ENCODE measurements around the gene COL4A3. TPM values are rescaled to one million over a fixed set of nuclear protein-coding genes. Genes with fewer than 3 reads are reported as not detected.

The COL4A3 gene
- total RNA-seq, 4 donors from 2014 or later, result under 0.01 to 67.7 (median 10.2) TPM

DNA sequence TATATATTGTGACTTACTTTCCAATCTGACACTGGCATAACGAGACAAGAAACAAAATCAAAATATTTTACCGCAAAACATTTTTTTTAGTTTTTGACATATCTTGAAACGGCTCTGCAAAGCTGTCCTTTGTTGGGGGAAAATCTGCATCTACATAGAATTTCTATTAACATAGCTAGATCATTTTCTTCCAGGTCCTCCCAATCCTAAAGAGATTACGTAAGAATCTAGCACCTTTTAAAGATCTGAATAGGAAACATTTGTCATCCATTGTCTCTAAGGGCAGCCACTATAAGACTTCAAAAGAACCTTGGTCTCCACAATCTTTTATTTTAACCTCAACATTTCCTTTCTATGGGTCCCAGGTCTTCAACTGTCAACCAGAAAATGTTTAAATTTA is 159.4 kb downstream of the COL4A3 start:
- peaks cover 0 to 5% (median 0%) of the 10 kb centered on the region in 3 donors for H3K36me3 ChIP-seq
- no peak overlapping the region for H3K4me3 ChIP-seq
- no peak overlapping the region for H3K27ac ChIP-seq
- DNase-seq, result no peak
- no peaks in the 10 kb centered on the region for H3K27me3 ChIP-seq
- TF ChIP-seq, protein P1, sequence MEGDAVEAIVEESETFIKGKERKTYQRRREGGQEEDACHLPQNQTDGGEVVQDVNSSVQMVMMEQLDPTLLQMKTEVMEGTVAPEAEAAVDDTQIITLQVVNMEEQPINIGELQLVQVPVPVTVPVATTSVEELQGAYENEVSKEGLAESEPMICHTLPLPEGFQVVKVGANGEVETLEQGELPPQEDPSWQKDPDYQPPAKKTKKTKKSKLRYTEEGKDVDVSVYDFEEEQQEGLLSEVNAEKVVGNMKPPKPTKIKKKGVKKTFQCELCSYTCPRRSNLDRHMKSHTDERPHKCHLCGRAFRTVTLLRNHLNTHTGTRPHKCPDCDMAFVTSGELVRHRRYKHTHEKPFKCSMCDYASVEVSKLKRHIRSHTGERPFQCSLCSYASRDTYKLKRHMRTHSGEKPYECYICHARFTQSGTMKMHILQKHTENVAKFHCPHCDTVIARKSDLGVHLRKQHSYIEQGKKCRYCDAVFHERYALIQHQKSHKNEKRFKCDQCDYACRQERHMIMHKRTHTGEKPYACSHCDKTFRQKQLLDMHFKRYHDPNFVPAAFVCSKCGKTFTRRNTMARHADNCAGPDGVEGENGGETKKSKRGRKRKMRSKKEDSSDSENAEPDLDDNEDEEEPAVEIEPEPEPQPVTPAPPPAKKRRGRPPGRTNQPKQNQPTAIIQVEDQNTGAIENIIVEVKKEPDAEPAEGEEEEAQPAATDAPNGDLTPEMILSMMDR (IDR thresholded peaks at IDR 0.05), result no peak
- no peak for TF ChIP-seq POLR2A (IDR thresholded peaks at IDR 0.05)
- peaks cover 0 to 21% (median 0%) of the 10 kb centered on the region in 4 donors for H3K4me1 ChIP-seq
- H3K9me3 ChIP-seq, result no peaks in the 10 kb centered on the region

DNA sequence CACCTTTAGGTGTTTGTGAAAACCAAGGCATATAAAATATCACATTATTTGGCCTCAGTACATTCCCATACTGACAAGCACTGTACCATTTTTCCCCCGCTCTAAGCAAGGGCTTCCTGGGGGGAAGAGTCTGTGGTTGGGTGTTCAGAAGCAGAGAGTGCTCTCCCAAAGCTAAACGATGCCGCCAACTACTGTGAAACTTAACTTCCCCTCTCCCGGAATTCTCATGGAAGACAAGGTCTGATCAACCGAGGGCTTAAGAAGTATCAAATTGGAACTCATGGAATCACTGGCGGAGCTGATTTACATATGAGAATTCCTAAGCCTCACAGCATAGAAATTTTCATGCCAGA is 160.2 kb downstream of the COL4A3 start:
- H3K27ac ChIP-seq, result peak overlapping the region; percentile 82 to 93 (median 86)
- H3K9me3 ChIP-seq, result no peaks in the 10 kb centered on the region
- TF ChIP-seq, protein P1 (IDR thresholded peaks at IDR 0.05), result no peak
- no peak for TF ChIP-seq POLR2A (IDR thresholded peaks at IDR 0.05)
- DNase-seq, result peak in 1 of 3 donors; percentile 22
- no peaks in the 10 kb centered on the region for H3K27me3 ChIP-seq
- peaks cover 0 to 6% (median 0%) of the 10 kb centered on the region in 3 donors for H3K36me3 ChIP-seq
- H3K4me3 ChIP-seq, result peak overlapping the region; percentile 72 to 99 (median 90)
- peaks cover 0 to 21% (median 0%) of the 10 kb centered on the region in 4 donors for H3K4me1 ChIP-seq

DNA sequence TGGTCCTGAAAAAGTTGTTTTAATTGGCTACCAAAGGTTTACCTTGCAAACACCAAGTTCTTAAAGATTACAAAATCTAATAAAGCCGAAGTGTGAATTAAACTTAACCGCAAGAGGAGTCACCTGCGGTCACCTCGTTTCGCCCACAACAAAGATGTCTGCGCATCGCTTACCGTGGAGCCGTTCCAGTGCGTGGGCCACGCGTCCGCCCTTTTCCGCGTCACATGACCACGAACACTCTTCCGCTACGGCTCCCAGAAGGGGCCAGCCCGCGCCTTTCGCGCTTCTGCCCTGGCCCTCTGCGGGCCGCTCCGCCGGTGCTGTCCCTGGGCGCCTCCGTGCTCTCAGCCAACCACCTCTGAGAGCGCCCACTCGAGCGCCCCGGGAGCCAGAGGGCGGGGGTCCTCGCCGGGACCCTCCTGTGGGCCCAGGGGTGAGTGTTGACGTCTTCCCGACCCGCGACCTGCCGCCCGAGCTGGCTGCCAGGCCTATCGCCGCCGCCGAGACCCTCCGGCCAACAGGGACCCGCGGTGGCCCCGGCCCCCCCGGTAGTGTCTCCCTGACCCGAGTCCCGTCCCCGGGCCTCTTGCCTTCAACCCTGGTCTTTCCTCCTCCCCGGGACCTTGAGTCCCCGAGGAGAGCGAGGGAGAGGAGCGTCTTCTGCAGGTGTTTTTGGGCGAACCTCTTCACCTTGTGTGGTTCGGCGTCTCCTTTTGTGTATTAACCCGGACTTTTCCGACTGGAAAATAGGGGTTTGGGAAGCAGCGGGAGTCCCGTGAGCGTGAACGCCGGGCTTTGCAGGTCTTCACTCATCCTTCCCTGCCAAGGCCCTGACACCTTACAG is 160.8 kb downstream of the COL4A3 start, which contains the start of gene MFF:
Gene MFF (plus strand): TSS at position 257 of the 844 bp plus-strand sequence. CDS start 5,415 bp downstream, outside the sequence.
- no peaks in the 10 kb centered on the region for H3K27me3 ChIP-seq
- TF ChIP-seq, protein P1 (IDR thresholded peaks at IDR 0.05), result peak in 3 of 6 experiments; percentile 2 to 9 (median 7)
- TF ChIP-seq POLR2A (IDR thresholded peaks at IDR 0.05), result peak; percentile 64 to 75
- H3K36me3 ChIP-seq, result peaks cover 0 to 6% (median 0%) of the 10 kb centered on the region in 3 donors
- DNase-seq, result peak; percentile 88 to 97 (median 94)
- peak within 1 kb of the TSS; percentile 72 to 99 (median 90) for H3K4me3 ChIP-seq
- H3K27ac ChIP-seq, result peak within 1 kb of the TSS; percentile 82 to 93 (median 86)
- peaks cover 0 to 21% (median 0%) of the 10 kb centered on the region in 4 donors for H3K4me1 ChIP-seq
- H3K9me3 ChIP-seq, result no peaks in the 10 kb centered on the region

DNA sequence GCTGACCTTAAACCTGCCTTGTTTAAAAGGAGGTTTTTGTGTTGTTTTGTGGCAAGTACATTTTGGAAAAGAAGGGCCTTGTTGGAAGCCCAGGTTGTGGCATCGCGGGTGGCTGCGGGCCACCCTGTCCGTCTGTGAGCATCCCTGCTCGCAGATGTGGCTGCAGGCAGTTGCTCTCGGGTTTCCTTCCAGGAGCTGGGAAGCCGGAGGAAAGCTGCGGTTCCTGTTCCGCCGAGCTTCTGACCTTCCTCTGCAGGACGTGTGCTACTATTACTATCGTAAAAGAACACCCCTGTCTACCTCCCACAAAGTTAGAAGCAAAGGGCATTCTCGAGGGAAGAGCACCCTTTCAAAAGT is 161.4 kb downstream of the COL4A3 start:
- H3K36me3 ChIP-seq, result peaks cover 0 to 11% (median 0%) of the 10 kb centered on the region in 3 donors
- DNase-seq, result peak; percentile 18 to 63 (median 62)
- H3K4me1 ChIP-seq, result peaks cover 0 to 21% (median 0%) of the 10 kb centered on the region in 4 donors
- peak overlapping the region; percentile 82 to 93 (median 86) for H3K27ac ChIP-seq
- H3K9me3 ChIP-seq, result no peaks in the 10 kb centered on the region
- no peaks in the 10 kb centered on the region for H3K27me3 ChIP-seq
- no peak for TF ChIP-seq POLR2A (IDR thresholded peaks at IDR 0.05)
- H3K4me3 ChIP-seq, result peak overlapping the region; percentile 72 to 99 (median 90)

DNA sequence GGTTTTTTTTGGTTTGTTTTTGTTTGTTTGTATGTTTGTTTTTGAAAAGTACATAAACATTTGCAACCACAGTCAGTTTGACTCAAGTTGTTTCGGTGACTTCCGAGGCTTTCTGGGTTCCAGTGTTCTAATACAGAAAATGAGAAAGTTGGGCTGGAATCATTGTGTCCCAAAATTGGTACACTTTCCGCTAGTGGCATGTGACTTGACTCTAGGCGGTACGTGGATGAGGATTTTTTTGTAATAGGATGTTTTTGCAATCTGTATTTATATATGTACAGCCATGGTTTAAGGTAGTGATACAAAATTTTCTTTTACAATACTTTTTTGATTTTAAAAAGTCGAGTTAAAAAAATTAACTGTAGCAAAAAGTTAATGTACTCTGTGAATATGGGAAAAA is 162.4 kb downstream of the COL4A3 start:
- Histone ChIP-seq H3K36me3 (peaks cover 0 to 11% (median 0%) of the 10 kb centered on the region in 3 donors), H3K27me3 (no peaks in the 10 kb centered on the region), H3K4me3 (peak overlapping the region in 1 of 4 donors; percentile 6), H3K9me3 (no peaks in the 10 kb centered on the region), H3K4me1 (peaks cover 0 to 21% (median 0%) of the 10 kb centered on the region in 4 donors), H3K27ac (no peak overlapping the region)
- no peak for DNase-seq
- TF ChIP-seq, protein P1 (IDR thresholded peaks at IDR 0.05), result no peak
- no peak for TF ChIP-seq POLR2A (IDR thresholded peaks at IDR 0.05)

DNA sequence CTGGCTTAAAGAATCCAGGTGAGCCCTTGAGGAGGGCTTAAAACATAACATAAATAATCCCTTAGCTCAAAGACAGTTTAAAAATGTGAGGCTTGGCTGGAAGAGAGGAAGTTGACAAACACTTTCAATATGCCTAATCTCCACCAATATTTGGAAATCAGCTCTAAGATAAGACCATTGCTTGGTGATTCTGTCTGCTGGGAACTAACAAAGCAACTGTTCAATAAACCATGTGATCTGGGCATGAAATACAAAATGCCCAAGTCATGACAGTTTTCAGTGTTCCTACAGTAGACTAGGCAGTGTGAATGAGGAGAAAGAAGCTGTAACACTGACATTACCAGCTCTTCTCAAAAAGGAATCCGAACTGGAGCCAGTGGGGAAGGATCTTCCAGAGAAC is 171.3 kb downstream of the COL4A3 start:
- H3K27ac ChIP-seq, result no peak overlapping the region
- H3K4me1 ChIP-seq, result no peaks in the 10 kb centered on the region
- TF ChIP-seq, protein P1 (IDR thresholded peaks at IDR 0.05), result no peak
- no peak for TF ChIP-seq POLR2A (IDR thresholded peaks at IDR 0.05)
- H3K4me3 ChIP-seq, result no peak overlapping the region
- H3K27me3 ChIP-seq, result no peaks in the 10 kb centered on the region
- peaks cover 0 to 25% (median 0%) of the 10 kb centered on the region in 3 donors for H3K36me3 ChIP-seq
- no peaks in the 10 kb centered on the region for H3K9me3 ChIP-seq
- no peak for DNase-seq

Data from Peyer's patch (tissue), 4 donors.